Activated CD4-positive, alpha-beta T cell treated with anti-CD3 and anti-CD28 coated beads for 24 hours (primary cell): ENCODE results near the gene MAP3K3.

Source experiments
- DNase-seq, 2 donors: peaks; one replicate each; pipeline ENCODE4 v3.0.0-alpha.2; 2020; ENCODE audit warnings: low read depth in 2 of 2

The MAP3K3 gene

DNA sequence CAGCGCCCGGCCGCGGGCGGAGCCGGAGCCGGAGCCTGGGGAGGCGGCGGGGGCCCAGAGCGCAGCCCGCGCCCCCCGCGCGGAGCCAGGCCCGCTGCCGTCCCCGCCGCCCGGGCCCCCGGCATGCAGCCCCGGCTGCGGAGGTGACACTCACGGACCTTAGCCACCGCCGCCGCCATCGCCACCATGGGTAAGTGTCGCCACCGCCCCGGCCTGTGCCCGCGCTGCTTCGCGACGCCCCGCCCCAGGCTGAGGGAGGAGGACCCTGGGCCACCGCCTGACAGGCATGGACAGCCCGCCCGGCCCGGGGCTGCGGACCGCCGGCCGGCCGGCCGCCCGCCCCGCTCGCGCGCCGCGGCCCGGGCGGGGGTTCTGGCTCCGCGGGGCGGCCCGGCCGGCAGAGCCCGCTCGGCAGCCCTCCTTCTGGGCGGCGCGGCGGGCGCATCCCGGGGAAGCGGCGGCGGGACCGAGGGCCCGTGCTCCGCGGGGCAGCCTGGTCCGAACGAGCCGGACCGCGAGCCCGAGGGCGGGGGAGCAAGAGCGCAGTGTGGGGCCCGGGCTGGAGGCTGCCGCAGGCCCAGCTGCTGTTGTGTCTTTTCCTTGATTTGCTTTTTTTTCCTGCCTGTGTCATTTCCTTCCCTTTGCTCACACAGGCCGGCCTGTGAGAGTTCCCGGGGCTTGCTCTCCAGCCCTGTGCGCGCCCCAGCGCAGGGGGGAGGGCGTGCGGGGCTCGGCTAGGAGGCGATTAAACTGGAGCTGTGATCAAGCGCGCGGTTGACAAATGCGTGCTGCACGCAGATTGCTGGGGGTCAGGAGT, 565 bp downstream of the MAP3K3 start:
- DNase-seq, result peak; percentile 34 to 46

DNA sequence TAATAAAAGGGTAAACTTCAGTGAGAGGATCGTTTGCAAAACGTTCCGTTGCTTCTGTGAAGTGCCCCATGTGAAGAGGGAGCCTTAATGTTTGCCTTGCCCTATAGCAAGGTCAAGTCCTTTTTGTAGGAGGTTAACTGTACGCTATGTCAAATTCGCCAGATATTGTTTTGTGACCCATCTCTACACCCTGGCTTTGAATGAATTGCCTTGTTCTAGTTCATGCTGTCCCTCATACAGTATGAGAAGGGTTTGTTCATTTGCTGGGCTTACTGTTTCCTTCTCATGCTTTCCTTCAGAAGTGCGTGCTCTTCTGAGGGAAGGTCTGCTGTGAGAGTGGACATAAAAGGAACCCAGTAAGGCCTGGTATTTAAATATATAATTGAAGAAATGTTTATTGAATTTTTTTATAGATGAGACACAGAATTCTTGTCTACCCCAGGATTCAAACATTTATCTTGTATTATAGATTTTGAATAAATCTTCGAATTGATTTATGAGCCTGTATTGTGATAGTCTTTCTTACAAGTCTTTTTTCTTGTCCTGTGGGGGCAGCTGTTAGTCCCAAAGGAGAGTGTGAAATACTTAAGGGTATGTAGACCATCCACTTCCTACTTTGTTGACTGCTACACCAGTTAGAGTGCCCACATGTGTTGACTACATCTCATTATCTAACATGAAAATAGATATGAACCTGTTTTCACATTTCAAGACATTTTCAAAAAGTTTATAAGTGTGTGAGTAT, 1.7 kb downstream of the MAP3K3 start:
- DNase-seq, result no peak

DNA sequence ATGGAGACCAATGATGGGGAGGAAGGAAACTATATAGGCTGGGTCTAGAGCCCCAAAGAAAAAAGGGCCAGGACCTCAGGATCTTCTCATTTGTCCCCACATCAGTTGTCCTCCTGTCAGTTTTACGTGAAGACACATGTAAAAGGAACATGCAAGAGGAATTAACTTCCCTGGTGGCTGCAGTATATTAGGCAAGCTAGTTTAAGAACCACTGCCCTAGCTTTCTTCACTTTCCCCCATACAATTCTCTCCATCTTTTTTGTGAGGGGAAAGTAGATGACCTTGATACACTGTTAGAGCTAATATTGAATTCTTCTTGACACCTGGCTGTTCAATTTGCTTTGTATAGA, 2.3 kb downstream of the MAP3K3 start:
- DNase-seq, result no peak

- no peak for DNase-seq
Observed at GRCh38 chr17:63626551-63627180, 4.4 kb downstream of the MAP3K3 start.

DNA sequence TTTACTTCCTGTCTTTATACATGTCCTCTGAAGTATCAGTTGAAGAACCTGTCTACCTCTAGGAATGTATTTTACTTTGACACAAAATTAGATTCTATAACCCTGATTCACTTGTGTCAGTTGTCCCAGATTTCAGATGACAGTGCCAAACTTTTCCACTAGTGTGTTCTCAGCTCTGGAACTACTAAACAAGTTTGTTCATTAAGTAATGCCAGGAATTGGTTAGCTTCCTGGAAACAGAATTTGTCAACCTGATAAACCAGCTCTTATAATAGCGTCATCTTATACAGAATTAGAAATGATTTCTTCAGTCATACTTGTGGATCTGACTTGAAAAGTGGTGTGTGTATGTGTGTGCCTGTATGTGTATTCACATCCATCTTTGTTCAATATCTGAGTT, 7.4 kb downstream of the MAP3K3 start:
- DNase-seq, result no peak

DNA sequence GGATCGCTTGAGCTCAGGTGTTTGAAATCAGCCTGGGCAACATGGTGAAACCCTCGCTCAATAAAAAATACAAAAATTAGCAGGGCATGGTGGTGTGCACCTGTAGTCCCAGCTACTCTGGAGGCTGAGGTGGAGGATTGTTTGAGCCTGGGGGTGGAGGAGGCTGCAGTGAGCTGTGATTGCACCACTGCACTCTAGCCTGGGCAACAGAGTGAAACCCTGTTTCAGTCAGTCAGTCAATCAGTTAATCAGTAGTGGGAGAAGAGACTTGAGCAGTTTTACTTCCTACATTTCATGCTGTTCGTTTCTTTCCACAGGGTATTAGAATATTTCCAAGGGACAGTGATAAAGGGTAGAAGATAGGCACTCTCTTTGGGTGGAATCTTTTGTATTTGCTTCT, 8.8 kb downstream of the MAP3K3 start:
- no peak for DNase-seq

- no peak for DNase-seq
Observed at GRCh38 chr17:63631626-63632025, 9.4 kb downstream of the MAP3K3 start.

DNA sequence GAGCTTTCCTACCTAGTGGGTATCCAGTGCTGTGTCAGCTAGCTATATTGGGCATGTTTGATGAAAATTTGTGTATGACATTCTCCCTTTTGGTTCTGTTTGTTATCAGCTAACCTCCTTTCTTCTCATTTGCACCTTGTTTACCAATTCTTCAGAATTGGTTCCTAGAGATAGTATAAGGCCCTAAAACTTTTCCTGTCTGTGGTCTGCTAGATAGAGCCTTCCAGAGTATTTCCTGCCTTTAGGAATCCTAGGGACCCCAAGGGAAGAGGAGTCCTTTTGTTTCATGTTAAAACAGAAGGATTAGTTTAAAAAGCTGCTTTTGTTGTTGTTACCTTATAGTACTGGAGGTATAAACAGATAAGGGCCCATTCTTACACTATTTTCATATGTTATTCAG, 11.5 kb downstream of the MAP3K3 start:
- no peak for DNase-seq

DNA sequence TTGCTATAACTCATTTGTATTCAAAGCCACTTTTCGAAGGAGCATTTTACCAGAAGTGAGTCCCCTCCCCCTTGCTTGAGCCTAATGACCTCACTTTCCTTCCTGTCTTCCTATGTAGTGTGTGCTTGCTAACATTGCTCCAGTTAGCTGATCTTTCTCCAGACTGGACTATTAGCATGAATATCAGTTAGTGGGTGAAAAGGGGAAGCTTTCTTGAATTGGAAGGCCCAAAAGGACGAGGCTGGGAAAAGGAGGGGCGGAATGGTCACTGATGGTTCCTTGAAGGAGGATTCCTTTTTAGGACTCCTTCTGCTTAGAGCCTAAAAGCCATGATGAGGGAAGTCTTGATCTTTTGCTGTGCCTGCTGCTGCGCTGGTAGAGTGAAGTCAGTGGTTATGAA, 11.9 kb downstream of the MAP3K3 start:
- DNase-seq, result no peak

- DNase-seq, result no peak
Observed at GRCh38 chr17:63634816-63635215, 12.6 kb downstream of the MAP3K3 start.

GRCh38 chr17:63635290-63635689, 13.1 kb downstream of the MAP3K3 start:
- no peak for DNase-seq

DNA sequence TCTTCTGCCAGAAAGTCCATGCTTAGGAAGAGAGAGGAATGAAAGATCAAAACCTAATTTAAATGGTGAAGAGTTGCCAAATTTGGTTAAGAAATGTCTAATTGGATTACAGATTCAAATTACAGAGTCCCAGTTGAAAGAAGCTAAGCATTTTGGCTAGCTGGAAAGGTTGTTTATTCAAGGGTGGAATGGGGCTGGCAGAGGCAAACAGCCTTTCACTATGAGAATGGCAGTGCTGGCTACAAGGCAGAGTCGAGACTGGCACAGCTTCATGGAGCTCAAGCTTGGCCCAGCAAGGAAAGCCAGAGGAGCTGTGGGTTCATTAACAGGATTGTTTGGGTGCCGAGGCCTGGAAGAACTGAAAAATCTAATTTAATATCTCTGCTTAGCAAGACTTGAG, 13.6 kb downstream of the MAP3K3 start:
- DNase-seq, result no peak

DNA sequence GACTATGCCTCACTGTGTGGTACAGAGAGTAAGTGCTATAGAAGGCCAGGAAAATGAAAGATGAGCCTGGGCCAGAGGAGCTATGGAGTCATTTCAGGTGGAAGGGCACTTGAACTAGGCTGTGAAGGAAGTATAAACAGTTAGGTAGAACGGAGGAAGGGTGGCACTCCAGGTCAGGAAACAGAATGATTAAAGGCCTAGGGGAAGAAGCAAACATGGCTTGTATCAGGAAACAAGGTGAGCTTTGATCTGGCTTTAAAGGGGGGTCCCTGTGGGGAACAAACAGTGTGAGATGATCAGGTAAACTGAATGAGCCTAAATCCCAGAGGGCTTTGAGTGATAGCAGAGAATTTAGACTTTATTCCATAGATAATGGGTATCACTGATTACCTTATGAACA, 16.9 kb downstream of the MAP3K3 start:
- DNase-seq, result no peak

GRCh38 chr17:63640038-63640437, 17.8 kb downstream of the MAP3K3 start:
- DNase-seq, result no peak

GRCh38 chr17:63641692-63642448, 19.7 kb downstream of the MAP3K3 start:
- no peak for DNase-seq

- DNase-seq, result no peak
Observed at GRCh38 chr17:63644846-63645245, 22.6 kb downstream of the MAP3K3 start.

- DNase-seq, result no peak
Observed at GRCh38 chr17:63645775-63646487, 23.7 kb downstream of the MAP3K3 start.

GRCh38 chr17:63646488-63646806, 24.2 kb downstream of the MAP3K3 start:
- no peak for DNase-seq

DNA sequence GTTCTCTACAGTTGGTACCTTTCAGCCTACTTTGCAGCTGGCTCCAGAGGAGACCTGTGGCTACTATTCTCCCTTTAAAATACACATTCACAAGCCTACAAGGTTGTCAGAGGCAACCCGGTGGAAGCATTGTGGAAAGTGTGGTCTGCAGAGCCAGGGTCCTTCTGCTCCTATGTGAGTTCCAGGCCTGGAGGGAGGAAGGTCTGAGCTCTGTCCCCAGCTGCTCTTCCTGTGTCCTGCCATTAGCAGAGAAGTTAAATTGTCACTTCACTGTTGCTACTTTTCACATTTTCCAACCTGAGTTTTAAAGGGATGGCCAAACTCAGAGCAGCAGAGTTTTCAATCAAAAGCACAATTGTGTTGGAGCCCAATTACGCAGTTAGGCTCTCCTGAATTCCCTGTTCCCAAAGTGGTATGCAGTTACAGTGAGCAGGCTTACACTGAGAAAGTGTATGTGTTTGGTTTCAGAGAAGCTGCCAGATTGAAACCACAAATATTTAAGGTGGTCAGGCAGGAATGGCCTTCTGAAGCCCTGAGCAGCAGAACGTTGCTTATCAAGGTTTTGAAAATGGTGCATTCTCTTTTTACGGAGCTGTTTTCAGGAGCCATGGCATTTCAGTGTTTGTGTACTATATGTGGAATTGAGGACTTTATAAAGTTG, 25.0 kb downstream of the MAP3K3 start:
- DNase-seq, result no peak

DNA sequence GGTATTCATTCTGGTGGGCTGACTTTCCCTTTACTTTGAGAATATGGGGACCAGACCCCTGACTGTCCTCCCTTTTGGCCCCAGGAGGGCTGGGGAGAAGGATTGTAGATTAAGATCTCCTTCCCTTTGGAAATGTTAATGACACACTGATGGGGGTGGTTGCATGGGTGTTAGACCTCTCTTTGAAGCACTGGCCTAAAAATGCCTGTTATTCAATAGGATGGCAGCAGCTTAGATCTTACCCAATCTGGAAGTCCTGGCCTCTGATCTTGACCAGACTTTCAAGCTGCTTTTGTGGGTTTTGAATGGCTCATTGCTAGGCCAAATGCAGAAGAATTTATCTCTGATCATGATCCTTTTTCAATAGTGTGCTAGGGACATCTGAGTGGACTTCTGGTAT, 25.7 kb downstream of the MAP3K3 start:
- no peak for DNase-seq

- no peak for DNase-seq
Observed at GRCh38 chr17:63649813-63650212, 27.6 kb downstream of the MAP3K3 start.
